Mammary epithelial cell (primary cell): ENCODE data around the gene CDH4.

Experiments
- CTCF ChIP-seq, 2 donors: IDR thresholded peaks in 1 of 2; conservative IDR thresholded peaks in 1 of 2; 2 replicates each; pipeline ENCODE4 v1.5.1; 2011 to 2012; ENCODE audit warnings: inconsistent platforms in 2 of 2, low read length in 2 of 2, mild to moderate bottlenecking in 2 of 2, control low read depth in 1 of 2, low read depth in 1 of 2; ENCODE audit not compliant: insufficient read depth in 1 of 2; ENCODE audit errors: extremely low read depth in 1 of 2
- EZH2 ChIP-seq: IDR thresholded peaks from 2 replicates; pipeline ENCODE4 v1.6.1; 2012; ENCODE audit warnings: low read length, inconsistent platforms, borderline replicate concordance

GRCh38 chr20:61380545-61380915 lies 128.5 kb downstream of the CDH4 start:
- TF ChIP-seq EZH2 (no peak), CTCF (conservative IDR thresholded peaks at IDR 0.05 in 1 of 2, IDR thresholded peaks at IDR 0.05 in 1 of 2; ENCODE audit: extremely low read depth in 1 of 2, insufficient read depth in 1 of 2, low read depth in 1 of 2, low read length in 2 of 2) (no peak)
